Uterus (tissue), 2 donors: ENCODE data around the gene SETD3.

ENCODE experiments used
- POLR2A ChIP-seq, 2 donors: fragments of 450-650 bp; IDR thresholded peaks; one replicate each; pipeline ENCODE4 v1.6.1; 2016; ENCODE audit warnings: antibody characterized with exemption in 2 of 2, mild to moderate bottlenecking in 1 of 2, moderate library complexity in 1 of 2
- TF ChIP-seq, protein P1 (sequence below), 4 experiments: fragments of 200-600 bp in 2 of 4; fragments of 450-650 bp in 2 of 4; sonication (generic) in 2 of 4; IDR thresholded peaks; one replicate each; pipeline ENCODE4 v1.5.1; 2016 to 2019; ENCODE audit warnings: antibody characterized with exemption in 4 of 4, mild to moderate bottlenecking in 2 of 4, moderate library complexity in 1 of 4

DNA sequence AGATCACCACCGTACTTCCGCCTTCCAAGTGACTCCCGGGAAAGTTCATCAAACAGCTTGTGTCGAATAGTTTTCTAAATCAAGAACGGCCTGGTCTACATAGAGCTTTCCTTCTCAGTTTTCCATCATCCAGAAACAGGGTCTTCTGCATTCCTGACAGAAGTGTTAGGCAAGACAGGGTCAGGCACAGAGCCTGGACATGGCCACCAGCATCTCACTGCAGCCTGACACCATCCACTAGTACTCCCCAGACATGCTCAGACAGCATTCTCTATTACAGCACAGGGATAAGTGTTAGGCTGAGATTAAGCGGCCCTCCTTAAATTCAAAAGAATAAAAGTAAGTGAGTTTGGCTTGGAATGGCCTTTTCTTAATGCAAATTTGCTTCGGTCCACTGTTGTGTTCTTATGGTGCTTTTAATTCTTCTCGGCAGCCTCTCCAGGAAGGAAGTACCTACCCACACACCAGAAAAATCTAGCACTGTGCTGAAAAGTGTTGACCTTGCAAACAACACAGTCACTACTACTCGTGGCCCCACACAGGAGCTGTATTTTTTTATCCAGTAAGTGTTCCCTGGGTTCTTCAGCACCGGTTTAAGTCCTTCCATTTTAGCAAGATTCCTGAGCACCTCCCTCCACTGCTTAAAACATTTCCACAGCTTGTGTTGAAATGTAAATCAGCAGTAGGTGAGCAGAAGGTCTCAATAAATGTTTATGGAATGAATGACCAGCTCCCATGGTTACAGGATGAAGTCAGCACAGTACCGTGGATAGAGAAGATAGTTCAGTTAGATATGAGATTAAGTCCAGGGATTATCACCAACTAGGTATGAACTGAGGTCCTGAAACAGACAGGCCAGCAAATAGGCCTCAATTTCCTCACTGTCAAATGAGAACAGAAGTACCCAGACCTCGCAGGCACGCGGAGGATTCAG is 44.1 kb downstream of the SETD3 start:
- TF ChIP-seq, protein P1, sequence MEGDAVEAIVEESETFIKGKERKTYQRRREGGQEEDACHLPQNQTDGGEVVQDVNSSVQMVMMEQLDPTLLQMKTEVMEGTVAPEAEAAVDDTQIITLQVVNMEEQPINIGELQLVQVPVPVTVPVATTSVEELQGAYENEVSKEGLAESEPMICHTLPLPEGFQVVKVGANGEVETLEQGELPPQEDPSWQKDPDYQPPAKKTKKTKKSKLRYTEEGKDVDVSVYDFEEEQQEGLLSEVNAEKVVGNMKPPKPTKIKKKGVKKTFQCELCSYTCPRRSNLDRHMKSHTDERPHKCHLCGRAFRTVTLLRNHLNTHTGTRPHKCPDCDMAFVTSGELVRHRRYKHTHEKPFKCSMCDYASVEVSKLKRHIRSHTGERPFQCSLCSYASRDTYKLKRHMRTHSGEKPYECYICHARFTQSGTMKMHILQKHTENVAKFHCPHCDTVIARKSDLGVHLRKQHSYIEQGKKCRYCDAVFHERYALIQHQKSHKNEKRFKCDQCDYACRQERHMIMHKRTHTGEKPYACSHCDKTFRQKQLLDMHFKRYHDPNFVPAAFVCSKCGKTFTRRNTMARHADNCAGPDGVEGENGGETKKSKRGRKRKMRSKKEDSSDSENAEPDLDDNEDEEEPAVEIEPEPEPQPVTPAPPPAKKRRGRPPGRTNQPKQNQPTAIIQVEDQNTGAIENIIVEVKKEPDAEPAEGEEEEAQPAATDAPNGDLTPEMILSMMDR (IDR thresholded peaks at IDR 0.05) = no peak
- no peak for TF ChIP-seq POLR2A (IDR thresholded peaks at IDR 0.05)
